Stimulated activated CD8-positive, alpha-beta memory T cell treated with anti-CD3 and anti-CD28 coated beads, Interleukin-7, amount 100 ng/mL, for 1 hour (primary cell): ENCODE results near the gene CHST11.
"Not testable (repeated sequence)": the region's sequence is repeated elsewhere in the genome, so short reads cannot be mapped to it uniquely, and the experiment has no call there.

Experiments
- DNase-seq, 2 donors: peaks; one replicate each; pipeline ENCODE4 v3.0.0-alpha.2; 2020; ENCODE audit warnings: low read depth in 2 of 2

CHST11 gene

GRCh38 chr12:104604070-104604994, 147.6 kb downstream of the CHST11 start:
- peak in 1 of 2 donors; percentile 17 for DNase-seq

DNA sequence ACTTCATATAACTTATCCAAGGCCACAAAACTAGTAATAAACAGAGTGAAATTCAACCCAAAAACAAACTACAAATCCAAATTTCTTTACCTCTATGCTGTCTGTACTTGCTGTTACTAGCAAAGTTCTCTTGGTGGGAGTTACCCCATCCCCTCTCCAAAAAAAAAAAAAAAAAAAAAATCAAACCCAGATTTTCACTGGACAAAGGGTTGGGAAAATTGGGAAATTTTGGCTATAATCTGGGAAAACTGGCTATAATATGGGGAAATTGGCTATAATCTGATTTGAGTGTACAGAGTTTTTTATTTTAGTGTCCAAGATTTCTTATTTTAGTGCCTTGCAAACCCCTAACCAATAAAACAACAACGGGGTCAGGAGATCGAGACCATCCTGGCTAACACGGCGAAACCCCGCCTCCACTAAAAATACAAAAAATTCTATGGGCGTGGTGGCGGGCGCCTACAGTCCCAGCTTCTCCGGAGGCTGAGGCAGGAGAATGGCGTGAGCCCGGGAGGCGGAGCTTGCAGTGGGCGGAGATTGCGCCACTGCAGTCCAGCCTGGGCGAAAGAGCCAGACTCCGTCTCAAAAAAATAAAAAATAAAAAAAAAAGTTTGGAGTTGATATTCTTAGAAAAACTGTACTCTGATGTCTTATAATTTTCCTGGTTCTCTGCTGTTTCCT, 148.4 kb downstream of the CHST11 start:
- DNase-seq, result no peak

GRCh38 chr12:104605685-104606084, 148.9 kb downstream of the CHST11 start:
- no peak for DNase-seq

DNA sequence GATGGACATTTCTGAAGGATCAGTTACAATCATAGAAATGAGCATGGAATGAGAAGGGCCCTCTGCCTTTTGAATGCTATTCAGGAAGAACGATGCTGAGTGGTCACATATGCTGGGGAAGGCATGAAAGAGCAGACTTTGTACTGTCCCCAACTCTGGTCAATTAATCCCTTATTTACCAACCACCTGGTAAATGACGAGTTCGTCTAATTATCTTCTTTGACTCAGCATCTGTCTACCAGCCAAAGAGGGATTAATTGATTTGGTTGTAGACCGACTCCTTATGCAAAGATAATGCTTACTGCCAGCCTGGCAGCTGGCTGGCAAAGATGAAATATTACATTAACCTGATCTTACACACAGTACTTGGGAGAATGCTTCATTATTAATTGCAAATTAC, 152.2 kb downstream of the CHST11 start:
- no peak for DNase-seq

DNA sequence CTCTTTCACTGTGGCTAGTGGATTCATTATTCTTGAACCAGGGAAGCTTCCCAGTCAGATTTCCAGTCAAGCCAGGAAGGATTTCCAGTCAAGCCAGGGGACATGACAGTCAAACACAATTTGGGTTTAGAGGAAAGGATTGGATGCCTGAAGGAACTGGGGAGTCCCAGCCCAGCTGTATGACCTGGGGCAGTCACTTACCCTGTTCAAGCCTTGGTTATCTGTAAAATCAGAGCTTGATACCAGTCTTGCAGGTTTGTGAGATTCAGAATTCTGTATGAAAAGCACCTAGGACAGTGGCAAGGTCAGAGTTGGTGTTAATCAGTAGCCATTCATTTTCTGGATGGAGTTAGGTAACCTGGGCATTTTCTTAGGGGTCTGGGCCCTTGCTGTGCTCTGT, 152.7 kb downstream of the CHST11 start:
- no peak for DNase-seq

- DNase-seq, result no peak
Measured at GRCh38 chr12:104610513-104611235, 153.9 kb downstream of the CHST11 start.

GRCh38 chr12:104611671-104612070, 154.9 kb downstream of the CHST11 start:
- DNase-seq, result no peak

DNA sequence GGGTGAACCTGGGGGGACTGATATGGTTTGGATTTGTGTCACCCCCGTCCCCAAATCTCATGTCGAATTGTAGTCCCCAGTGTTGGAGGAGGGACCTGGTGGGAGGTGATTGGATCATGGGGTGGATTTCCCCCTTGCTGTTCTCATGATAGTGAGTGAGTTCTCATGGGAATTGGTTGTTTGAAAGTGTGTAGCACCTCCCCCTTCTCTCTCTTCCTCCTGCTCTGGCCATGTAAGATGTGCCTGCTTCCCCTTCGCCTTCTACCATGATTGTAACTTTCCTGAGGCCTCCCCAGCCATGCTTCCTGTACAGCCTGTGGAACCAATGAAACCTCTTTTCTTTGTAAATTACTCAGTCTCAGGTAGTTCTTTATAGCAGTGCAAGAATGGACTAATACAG, 156.6 kb downstream of the CHST11 start:
- DNase-seq, result not testable (repeated sequence)

DNA sequence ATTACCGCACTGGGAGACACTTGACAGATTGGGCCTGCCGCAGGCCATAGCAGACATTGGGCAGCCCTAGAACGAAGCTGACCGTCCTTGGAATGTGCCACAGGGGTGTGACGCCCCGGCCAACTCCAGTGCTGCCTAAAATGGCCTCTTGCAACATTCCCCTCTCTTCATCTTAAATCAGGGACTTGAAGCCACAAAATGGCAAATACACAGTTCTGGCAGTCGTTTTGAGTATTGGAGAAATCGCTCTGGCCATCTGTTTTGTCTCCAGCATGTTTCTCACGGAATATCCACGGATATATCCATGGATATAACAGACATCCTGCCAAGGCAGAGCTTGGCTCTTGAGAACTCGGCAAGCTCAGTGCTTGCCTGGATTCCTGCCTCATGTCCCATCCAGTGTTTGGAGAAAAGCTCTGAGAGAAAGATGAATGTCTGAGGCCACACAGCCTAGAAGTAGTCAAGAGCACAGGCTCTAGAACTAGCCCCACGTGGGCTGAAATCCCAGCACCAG, 158.4 kb downstream of the CHST11 start:
- DNase-seq, result no peak

- no peak for DNase-seq
Measured at GRCh38 chr12:104618691-104619090, 161.9 kb downstream of the CHST11 start.

GRCh38 chr12:104619305-104619704, 162.6 kb downstream of the CHST11 start:
- no peak for DNase-seq

DNA sequence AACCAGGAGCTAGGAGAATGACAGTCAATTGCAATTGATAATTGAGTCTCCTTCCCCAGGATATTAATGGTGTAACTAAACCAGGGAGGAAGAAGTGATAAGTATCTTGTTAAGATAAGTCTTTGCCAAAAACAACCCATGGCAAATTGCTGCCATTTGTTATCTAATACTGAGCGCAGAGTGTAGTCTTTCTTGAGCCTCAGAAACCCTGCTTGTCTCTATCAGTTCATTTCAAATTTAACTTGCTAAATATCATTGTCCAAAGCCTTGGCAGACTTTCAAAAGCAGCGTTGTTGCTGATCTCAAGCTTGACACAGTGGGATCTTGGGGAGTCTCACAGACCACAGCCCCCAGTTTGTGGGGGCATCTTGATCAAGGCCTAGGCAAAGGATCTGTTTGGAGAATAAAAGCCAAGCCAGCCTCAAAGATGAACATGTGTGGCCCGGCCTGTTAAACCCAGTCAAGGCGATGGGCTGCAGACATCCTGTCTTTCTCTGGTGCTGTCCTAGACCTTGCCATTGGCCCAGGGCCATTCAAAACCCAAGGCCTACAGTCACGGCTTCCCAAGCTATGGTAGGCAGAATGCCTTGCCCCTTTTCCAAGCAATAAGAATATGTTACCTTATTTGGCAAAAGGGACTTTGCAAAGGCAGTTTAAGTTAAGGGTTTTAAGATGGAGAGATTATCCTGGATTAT, 164.2 kb downstream of the CHST11 start:
- no peak for DNase-seq

- DNase-seq, result no peak
Measured at GRCh38 chr12:104622928-104623327, 166.2 kb downstream of the CHST11 start.

- DNase-seq, result no peak
Measured at GRCh38 chr12:104623883-104624282, 167.1 kb downstream of the CHST11 start.

GRCh38 chr12:104624529-104624928, 167.8 kb downstream of the CHST11 start:
- no peak for DNase-seq

GRCh38 chr12:104626069-104626837, 169.5 kb downstream of the CHST11 start:
- no peak for DNase-seq

GRCh38 chr12:104627231-104627989, 170.7 kb downstream of the CHST11 start:
- no peak for DNase-seq

GRCh38 chr12:104627990-104628830, 171.5 kb downstream of the CHST11 start:
- DNase-seq, result no peak

DNA sequence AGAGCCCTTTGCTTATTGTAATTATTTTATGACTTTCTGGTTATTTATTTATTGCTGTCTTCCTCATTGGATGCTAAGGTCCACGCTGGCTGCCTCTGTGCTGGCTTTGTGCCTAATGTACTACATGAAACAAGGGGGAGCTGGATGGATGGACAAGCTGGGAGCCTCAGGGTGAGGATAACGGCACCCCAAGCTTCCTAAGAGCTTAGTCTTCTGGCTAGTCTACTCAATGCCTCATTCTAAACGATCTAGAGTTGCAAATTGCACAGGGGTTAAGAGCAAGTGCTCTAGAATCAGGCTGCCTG, 172.0 kb downstream of the CHST11 start:
- DNase-seq, result no peak
